Liver (tissue), 3 donors: Measurements from ENCODE around the gene HPCAL1.

ENCODE experiments used
- RXRA ChIP-seq, 2 donors: IDR thresholded peaks; 2 replicates each; pipeline ENCODE4 v1.6.1; 2017 to 2018; ENCODE audit warnings: antibody characterized with exemption in 2 of 2, mild to moderate bottlenecking in 1 of 2
- YY1 ChIP-seq: IDR thresholded peaks from 2 replicates; pipeline ENCODE4 v1.6.1; 2016; ENCODE audit warnings: antibody characterized with exemption, mild to moderate bottlenecking
- TF ChIP-seq, protein P1 (sequence below): fragments of 150-350 bp; IDR thresholded peaks from 2 replicates; pipeline ENCODE4 v1.5.1; 2017; ENCODE audit warnings: improper control_type of control experiment, low read depth, low read length; ENCODE audit not compliant: missing input control
- donor health status: healthy.
- donor health status: healthy.

GRCh38 chr2:10475221-10475722 is 172.6 kb downstream of the HPCAL1 start:
- TF ChIP-seq, protein P1, sequence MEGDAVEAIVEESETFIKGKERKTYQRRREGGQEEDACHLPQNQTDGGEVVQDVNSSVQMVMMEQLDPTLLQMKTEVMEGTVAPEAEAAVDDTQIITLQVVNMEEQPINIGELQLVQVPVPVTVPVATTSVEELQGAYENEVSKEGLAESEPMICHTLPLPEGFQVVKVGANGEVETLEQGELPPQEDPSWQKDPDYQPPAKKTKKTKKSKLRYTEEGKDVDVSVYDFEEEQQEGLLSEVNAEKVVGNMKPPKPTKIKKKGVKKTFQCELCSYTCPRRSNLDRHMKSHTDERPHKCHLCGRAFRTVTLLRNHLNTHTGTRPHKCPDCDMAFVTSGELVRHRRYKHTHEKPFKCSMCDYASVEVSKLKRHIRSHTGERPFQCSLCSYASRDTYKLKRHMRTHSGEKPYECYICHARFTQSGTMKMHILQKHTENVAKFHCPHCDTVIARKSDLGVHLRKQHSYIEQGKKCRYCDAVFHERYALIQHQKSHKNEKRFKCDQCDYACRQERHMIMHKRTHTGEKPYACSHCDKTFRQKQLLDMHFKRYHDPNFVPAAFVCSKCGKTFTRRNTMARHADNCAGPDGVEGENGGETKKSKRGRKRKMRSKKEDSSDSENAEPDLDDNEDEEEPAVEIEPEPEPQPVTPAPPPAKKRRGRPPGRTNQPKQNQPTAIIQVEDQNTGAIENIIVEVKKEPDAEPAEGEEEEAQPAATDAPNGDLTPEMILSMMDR = no peak
- no peak for TF ChIP-seq YY1
- TF ChIP-seq RXRA (IDR thresholded peaks at IDR 0.05) = no peak
